GM10847 (cell line): ENCODE data around the gene NUSAP1.

ENCODE experiments used
- POLR2A ChIP-seq: IDR thresholded peaks from 2 replicates; pipeline ENCODE4 v1.6.1; 2011; ENCODE audit not compliant: insufficient read length; ENCODE audit errors: extremely low read depth

NUSAP1 gene, protein sequence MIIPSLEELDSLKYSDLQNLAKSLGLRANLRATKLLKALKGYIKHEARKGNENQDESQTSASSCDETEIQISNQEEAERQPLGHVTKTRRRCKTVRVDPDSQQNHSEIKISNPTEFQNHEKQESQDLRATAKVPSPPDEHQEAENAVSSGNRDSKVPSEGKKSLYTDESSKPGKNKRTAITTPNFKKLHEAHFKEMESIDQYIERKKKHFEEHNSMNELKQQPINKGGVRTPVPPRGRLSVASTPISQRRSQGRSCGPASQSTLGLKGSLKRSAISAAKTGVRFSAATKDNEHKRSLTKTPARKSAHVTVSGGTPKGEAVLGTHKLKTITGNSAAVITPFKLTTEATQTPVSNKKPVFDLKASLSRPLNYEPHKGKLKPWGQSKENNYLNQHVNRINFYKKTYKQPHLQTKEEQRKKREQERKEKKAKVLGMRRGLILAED

DNA sequence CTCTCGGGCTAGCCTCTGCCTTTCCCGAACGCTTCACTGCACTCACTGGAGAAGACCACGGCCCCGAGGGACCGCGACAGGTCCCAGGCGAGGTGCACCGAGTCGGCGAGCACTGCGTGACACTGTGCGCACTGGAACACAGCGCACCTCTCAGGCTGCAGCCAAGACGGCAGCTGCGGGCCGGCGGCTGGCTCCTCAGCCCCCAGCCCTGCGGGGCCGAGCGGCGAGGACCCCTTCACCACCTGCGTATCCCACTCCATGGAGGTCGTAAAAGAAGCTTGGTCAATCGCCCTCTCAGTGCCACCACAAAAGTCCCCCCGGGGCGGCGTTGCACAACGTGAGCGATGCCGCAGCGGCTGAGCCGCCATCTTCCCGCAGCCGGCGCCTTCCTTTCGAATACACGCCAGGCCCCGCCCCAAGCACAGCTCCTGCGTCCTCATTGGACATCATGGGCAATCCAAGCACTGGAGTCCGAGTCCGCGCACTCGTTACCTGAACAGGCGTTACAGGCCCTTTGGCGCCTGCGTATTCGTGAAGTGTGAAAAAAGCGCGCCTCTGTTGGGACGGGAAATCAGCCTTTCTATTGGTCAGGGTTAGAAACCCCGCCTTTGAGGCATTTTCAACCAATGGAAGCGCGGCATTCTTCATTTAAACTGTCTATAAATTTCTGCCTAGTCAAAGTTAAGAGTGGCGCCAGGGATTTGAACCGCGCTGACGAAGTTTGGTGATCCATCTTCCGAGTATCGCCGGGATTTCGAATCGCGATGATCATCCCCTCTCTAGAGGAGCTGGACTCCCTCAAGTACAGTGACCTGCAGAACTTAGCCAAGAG, at the start of gene NUSAP1, which contains the start of gene OIP5:
NUSAP1 (plus strand) TSS at position 688 of the 832 bp plus-strand sequence; CDS start at position 765, 77 bp downstream.
OIP5 (minus strand) TSS at position 398 of the 832 bp plus-strand sequence; CDS start at position 368, 30 bp downstream.
- peak; percentile 88 for TF ChIP-seq POLR2A

DNA sequence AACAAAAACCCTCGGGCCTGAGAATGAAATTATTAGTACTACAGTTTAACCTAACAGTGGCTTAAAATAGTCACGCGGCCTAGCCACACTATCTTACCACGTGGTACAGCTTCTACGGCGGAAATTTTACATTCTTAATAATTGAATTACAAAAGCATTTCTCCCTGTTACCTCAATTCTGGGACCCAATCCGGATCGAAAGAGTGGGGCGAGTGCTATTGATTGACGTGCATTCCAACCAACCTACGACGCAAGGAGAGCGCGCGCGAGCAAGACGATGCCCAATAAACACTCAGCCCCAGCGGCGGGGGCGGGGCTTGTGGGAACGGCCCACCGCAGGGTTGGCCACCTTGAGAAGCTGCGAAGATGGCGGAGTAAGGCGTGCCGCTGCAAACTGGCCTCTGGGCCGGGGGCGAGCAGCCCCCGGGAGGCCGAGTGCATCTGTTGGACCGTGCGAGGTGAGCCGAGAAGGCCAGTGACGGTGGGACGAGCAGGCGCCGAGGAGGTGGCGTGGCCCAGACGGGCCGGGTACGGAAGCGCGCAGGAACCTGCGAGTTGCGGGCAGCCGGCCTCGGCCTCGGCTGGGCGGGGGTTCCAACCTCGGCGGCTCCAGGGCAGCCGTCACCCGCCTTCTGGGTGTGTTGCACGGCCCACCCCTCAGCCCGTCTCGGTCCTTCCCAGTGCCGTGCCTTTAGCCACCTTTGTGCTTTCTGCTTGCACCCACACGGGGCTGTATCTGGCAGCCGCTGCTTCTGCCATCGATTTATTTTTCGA, 48.8 kb upstream of the NUSAP1 start:
- peak; percentile 81 for TF ChIP-seq POLR2A

DNA sequence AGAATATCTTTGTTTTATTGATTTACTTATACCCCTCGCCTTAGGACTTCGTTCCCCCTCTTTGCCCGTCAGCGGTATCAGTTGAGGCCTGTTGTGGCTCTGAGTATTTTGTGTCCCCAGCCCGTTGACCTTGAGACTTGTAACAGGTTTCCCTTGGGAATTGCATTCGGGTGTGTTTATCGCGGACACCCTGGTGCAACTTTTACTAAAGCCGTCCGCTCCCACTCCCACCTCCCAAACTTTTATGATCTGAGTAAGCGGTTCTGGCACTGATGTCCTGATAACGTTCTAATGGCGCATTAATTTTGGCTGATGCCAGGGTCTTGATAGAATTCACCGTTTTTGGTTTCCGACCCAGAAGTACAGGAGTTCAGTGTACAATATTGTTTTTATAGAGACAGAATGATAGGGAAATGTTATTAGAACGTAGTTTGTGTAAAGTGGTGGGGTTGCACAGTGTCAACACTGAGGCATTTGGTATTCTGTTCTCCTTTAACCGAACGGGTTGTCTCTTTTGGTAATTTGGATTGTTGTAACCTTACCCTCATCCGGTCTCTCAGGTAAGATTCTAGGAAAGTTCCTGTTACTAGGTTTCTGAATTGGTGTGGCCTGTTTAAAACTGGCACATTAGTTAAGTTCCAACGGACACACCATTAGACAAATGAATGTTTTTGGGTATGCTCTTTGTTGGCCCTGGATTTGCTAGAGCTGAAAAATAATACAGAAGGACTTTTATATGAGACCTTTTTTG, 48.1 kb upstream of the NUSAP1 start:
- no peak for TF ChIP-seq POLR2A

DNA sequence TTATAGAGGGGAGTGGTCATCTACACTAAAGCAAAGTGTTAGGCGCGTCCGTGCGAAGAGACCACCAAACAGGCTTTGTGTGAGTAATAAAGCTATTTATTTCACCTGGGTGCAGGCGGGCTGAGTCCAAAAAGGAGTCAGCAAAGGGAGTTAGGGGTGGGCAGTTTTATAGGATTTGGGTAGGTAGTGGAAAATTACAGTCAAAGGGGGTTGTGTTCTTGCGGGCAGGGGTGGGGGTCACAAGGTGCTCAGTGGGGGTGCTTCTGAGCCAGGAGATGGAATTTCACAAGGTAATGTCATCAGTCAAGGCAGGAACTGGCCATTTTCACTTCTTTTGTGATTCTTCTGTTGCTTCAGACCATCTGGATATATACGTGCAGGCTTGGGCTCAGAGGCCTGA, 47.4 kb upstream of the NUSAP1 start:
- TF ChIP-seq POLR2A = no peak

DNA sequence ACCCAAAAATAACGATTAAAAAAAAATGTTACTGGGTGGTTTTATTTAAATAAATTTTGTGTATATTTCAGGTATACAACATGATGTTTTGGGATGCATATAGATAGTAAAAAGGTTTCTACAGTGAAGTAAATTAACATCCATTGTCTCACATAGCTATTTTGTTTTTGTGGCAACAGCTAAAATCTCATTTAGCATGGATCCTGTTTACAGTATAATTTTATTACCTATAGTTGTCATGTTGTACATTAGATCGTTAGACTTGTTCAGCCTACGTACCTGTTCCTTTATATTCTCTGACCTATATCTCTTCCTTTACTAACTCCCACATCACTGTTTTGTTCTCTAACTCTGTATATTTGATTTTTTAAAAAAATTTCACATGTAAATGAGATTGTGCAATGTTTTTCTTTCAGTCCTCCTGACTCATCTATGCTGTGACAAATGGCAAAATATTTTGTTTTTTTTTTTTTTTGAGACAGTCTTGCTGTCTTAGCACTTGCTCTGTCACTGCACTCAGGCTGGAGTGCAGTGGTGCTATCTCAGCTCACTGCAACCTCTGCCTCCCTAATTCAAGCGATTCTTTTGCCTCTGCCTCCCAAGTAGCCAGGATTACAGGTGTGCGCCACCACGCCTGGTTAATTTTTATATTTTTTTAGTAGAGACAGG, 45.9 kb upstream of the NUSAP1 start:
- no peak for TF ChIP-seq POLR2A

DNA sequence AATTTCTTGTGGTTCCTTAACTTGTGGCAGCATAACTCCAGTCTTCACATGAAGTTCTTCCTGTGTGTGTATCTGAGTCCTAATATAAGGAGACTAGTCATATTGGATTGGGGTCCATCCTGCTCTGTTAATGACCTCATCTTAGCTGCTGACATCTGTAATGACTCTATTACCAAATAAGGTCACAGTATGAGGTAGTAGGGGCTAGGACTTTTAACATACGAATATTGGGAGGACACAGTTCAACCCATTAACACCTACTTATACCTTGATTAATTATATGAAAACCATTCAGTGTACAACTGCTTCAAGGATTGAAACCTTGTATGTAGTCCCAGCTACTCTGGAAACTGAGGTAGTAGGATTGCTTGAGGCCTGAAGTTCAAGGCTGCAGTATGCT, 44.2 kb upstream of the NUSAP1 start:
- no peak for TF ChIP-seq POLR2A

DNA sequence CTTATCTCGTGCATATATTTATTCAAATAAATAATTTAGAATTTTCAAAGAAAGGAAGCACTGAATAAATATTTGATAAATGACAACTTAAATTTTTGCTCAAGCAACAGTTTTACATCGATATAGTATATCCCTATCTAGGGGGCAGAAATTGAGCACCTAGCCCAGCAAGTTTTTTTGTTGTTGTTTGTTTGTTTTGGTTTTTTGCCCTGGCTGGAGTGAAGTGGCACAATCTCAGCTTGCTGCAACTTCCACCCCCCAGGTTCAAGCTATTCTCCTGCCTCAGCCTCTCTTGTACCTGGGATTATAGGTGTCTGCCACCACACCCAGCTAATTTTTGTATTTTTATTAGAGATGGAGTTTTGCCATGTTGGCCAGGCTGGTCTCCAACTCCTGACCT, 42.7 kb upstream of the NUSAP1 start:
- no peak for TF ChIP-seq POLR2A

DNA sequence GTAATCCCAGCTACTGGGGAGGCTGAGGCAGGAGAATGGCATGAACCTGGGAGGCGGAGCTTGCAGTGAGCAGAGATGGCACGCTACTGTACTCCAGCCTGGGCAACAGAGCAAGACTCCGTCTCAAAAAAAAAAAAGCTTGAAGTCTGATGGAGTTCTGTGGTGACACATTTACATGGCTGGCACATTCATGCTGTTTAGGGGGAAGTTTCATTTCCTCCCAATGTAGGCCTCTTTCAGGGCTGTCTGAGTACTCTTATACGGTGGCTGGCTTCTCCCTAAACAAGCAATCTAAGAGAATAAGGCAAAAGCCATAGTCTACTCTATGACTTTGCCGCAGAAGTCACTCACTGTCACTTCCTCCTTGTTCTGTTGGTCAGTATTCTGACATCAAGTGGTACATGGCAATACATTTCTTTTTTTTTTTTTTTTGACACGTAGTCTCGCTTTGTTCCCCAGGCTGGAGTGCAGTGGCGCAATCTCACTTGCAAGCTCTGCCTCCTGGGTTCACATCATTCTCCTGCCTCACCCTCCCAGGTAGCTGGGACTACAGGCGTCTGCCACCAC, 41.5 kb upstream of the NUSAP1 start:
- no peak for TF ChIP-seq POLR2A

DNA sequence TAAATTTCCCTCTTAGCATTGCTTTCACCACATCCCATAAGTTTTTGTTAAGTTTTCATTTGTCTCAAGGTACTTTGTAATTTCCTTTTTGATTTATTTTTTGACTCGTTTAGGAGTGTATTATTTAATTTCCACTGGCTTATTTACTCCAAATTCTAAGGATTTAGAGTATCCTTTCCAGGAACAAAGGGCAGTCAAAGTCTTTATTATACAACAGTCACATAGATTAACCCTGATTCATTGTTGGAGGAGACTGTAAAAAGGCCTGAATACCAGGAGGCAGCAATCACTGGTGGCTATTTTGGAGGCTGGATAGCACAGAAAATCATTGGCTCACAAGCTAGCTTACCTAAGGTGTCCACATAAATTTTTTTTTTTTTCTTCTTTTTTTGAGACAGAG, 40.2 kb upstream of the NUSAP1 start:
- TF ChIP-seq POLR2A = no peak

DNA sequence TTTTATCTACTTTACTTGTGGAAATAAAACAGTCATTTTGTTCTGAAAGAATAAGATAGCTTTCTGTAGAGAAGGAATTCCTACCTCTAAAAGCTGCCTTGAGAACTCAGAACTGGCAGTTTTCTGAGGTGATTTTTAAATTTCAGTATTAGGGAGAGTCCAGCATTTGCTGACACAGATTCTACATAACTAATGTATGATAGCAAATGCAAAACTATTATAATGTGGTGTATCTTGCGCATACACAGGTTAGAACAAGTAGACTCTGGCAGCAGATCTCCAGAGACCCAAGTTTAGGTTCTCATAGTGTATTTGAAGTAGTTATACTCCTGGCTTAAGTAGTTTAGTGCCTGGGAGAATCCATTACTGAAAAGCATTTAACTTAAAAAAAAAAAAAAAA, 31.1 kb upstream of the NUSAP1 start:
- TF ChIP-seq POLR2A = no peak

DNA sequence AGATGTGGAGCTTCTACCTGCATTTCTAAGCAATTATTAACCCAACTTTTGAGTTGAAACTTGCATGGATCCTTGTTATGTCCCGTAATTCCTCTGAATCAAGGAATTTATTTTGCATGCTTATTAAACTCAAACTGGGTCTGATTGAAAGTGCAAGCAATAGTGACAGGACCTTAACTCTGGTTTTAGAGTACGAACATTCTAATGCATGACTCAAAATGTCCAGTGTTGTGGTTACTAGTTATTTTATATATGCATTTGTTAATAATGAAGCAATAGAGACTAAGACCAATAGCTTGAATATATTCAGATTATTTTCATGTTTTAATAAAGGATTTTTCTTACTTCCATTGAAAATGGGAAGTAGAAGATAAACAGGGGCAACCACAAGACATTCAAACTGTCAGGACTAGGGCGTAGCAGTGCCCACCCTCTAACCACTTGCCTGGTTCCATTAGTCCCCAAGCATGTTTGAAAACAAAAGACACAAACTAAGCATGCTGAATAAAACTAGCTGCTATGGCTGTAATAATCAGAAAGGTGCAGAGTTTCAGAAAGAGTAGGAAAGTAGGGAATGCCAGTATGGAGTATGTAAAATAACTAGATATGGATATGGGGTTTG, 28.4 kb upstream of the NUSAP1 start:
- TF ChIP-seq POLR2A = no peak

DNA sequence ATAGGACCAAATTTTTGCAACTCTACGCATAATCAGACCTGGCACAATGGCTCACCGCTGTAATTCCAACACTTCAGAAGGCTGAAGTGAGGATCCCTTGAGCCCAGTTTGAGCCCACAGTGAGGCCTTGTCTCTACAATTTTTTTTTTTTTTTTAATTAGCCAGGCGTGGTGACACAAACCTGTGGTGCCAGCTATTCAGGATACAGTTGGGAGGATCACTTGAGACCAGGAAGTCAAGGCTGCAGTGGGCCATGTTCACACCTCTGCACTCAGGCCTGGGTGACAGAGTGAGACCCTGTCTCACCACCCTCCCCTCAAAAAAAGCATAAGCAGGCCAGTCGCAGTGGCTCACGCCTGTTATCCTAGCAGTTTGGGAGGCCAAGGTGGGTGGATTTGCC, 25.0 kb upstream of the NUSAP1 start:
- TF ChIP-seq POLR2A = no peak

DNA sequence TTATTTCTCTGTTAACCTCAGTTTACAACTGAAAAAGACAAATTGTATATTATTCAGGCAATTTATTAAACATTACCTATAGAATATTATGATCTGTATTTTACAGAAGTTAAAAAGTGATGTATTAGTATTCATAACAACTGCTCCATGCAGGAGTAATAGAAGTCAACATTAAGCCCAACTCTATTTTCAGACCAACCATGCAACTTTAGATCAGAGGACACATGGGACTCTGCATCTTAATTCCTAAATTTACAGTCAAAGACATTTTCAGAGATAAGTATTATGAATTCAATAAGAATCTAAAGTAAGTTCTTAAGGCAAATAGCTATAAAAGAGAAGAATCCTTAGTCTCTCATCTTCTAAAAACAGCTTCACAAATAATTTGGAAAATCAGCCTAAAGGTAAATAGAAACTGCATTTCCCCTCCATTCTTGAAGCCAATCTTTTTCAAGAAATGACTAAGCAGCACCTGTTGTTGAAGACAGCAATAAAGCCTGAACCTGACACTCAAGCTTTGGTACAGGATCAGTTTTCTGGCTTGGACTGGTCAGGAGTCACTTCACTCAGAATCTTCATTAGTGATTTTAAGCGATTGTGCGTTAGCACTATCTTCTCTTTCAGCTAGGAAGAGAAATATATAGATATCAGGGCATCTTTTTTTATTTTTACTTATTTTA, 23.3 kb upstream of the NUSAP1 start:
- TF ChIP-seq POLR2A = no peak
